Stimulated activated CD4-positive, alpha-beta T cell treated with anti-CD3 and anti-CD28 coated beads, Interleukin-1b, Interleukin-23, amount 100 ng/mL, for 1 hour (primary cell): ENCODE data around the gene KIF22.
A peak's percentile ranks its signal among the peaks of the same experiment; 100 is the strongest.
"Not testable (repeated sequence)": the region's sequence is repeated elsewhere in the genome, so short reads cannot be mapped to it uniquely, and the experiment has no call there.

Source experiments
- DNase-seq, 2 donors: peaks; one replicate each; pipeline ENCODE4 v3.0.0-alpha.2; 2020; ENCODE audit warnings: low read depth in 2 of 2

The KIF22 gene

DNA sequence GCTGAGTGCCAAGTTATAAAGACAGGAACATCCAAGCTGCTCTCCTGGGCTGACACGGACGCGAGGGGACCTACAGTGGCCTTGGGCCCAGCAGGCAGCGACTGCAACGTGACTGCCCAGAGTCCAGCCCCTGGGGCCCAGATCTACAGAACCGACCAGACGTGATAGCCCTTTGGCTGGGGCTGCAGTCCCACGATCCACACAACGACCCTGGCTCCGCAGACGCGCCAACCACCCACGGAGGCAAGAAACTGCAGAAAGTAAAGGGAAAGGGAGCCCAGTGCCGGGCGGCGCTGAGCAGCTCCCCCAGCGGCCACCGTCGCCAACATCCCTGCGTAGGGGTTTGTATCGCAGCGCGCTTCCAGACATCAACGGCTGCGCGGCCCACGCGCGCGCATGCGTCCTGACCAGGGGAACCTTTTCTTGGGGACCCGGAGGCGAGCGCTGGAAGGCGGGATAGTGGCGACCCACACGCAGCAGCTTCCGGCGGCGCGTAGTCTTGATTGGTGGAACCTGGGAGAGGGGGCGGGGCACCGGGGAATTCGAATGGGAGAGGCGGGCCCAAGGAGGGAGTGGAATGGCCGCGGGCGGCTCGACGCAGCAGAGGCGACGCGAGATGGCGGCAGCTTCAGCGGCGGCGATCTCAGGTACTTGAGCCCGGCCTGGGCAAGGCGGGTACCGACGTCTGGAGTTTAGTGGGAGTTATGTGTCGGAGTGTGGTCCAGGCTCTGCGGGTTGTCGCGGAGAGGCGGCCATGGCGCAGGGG is at the start of gene KIF22:
KIF22 (plus strand) TSS at position 569 of the 766 bp plus-strand sequence; CDS start at position 578, 9 bp downstream.
- DNase-seq = peak; percentile 99

DNA sequence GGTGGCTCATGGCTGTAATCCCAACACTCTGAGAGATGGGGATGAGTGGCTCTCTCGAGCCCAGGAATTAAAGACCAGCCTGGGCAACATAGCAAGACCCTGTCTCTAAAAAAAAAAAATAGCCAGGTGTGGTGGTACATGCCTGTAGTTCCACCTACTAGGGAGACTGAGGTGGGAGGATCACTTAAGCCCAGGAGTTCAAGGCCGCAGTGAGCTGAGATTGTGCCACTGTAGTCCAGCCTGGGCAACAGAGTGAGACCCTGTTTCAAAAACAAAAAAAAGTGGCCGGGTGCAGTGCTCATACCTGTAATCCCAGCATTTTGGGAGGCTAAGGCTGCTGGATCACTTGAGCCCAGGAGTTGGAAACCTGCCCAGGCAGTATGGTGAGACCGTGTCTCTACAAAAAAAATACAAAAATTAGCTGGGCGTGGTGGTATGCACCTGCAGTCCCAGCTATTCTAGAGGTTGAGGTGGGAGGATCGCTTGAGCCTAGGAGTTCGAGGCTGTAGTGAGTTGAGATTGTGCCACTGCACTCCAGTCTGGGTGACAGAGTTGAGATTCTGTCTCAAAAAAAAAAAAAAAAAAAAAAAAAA is 47.8 kb upstream of the KIF22 start:
- no peak for DNase-seq

DNA sequence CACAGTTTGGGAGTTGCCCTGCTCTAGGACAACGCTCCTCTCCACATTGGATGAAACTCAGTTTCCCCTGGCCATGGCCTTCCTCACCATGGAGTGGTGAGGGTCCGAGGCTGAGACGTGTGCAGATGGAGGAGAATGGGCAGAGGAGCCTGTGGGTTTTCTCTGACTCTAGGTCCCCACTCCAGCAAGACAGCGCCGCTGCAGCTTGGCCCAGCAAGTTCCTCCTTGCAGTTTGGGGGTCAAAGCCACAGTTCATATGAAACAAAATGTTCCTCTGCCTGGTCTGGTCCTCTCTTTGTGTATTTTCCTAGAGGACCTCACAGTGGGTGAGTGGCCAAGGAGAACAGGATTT is 47.1 kb upstream of the KIF22 start:
- no peak for DNase-seq

DNA sequence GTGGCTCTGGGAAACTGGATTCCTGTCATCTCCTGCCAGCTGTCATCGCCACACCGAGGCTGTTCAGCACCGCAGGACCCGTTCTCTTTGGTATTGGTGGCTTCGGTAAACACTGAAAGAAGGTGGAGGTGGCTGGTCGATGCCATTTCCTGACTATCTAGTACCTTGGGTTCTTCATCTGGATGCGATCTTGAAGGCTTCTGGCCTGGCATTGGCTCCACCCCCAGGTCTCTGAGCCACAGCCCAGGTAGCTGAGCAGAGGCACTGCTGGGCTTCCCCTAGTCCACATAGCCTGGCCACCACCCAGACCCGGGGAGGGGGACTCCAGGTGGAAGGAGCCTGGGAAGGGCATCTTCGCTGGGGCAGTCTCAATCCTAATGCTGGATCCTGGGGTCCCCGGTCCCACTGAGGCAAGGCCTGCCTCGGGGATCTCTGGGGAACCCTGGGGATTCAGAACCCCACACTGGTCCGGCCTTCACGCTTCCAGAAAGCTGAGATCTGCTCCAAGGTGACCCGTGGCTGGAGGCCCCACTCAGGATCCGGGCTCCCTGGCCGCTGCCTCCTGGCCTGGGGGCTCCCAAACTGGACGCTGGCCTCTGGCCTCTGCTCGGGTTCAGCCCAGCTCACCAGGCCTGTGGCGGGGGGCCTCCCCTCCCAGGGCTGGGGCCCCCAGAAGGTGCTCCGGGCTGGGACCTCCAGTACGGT is 46.6 kb upstream of the KIF22 start:
- no peak for DNase-seq

DNA sequence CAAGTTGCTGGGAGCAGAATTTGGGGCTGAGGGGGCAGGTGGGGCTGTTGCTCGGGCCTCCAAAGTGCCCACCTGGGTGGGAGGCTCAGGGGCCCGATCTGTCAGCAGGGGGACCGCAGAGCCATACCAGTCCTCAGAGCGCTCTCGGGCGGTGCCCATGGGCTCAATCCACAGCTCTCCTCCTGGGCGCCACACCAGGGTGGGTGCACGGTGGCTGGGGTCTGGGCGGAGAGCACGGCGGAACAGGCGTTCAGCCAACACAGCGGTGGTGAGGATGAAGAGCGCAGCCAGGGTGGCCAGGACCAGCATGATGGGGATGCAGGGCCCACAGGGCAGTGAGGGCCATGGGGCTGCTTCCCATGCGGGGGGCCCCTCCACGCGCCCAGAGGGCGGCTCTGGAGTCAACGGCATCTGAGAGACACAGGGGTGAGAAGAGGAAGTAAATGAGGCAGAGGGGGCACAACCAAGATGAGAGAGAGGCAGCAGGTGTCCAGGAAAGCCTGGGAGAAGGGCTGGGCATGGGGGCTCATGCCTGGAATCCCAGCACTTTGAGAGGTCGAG is 45.9 kb upstream of the KIF22 start:
- no peak for DNase-seq

DNA sequence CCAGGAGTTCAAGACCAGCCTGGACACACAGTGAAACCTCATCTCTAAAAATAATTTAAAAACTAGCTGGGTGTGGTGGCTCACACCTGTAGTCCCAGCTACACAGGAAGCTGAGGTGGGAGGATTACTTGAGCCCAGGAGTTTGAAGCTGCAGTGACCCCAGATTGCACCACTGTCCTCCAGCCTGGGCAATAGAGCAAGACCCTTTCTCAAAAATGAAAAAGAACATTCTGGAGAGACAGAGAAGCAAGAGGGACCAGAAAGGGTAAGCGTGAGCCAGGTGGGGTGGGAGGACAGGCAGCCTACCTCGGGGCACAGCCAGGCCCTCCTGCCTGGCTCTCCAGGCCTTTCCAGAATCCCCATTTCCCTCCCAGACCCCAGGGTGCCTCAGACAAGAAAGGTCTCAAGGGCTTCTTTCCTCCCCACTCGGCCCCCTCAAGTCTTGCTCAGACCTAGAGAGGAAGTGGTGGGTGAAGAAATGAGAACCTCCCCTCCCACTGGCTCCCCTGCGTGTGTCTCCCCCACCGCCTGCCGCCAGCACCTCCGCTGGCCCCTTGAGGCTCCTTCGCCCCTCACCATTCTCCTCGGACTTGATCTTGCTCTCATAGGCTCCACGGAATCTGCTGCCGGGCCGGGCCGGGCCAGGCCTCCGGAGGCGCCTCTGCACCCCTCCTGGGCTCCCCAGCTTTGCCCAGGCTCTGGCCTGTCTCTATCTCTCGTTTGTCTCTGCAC is 45.3 kb upstream of the KIF22 start:
- DNase-seq = no peak

DNA sequence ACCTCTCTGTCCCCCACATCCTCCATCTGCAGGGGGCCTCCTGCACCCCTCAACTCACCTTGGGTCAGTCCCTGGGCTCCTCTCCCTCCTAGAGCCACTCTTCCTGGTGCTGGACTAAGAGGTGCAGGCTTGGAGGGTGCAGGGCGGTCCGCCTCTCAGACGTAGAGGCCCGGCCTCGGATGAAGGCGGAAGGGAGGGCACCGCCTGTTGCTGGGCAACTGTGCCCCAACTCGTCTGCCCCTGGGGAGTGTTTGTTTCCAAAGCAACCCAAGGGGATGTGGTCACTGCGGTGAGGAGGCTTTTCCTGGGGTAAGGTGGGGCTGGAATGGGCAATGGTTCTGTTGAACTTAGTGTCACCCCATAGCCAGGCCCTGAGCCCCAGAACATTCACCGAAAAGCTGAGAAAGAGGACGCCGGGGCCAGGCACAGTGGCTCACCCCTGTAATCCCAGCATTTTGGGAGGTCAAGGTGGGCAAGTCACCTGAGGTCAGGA is 44.7 kb upstream of the KIF22 start, which contains the start of gene C16orf54:
C16orf54 (minus strand) TSS at position 138 of the 493 bp plus-strand sequence. CDS start 1,039 bp downstream, outside the sequence.
- peak in 1 of 2 donors; percentile 82 for DNase-seq

DNA sequence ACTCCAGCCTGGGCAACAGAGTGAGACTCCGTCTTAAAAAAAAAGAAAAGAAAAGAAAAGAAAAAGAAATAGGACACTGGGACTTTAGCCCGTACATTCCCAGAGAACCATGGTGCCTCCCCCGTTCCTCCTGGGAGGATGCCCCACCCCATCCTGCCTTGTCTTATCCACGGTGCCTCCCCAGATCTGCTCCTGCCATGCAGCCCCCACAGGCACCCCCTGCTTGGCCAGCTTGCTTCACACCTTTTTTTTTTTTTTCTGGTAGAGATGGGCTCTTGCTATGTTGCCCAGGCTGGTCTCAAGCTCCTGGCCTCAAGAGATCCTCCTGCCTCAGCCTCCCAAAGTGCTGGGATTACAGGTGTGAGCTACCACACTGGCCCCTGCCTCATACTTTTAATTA is 44.0 kb upstream of the KIF22 start:
- DNase-seq = not testable (repeated sequence)

DNA sequence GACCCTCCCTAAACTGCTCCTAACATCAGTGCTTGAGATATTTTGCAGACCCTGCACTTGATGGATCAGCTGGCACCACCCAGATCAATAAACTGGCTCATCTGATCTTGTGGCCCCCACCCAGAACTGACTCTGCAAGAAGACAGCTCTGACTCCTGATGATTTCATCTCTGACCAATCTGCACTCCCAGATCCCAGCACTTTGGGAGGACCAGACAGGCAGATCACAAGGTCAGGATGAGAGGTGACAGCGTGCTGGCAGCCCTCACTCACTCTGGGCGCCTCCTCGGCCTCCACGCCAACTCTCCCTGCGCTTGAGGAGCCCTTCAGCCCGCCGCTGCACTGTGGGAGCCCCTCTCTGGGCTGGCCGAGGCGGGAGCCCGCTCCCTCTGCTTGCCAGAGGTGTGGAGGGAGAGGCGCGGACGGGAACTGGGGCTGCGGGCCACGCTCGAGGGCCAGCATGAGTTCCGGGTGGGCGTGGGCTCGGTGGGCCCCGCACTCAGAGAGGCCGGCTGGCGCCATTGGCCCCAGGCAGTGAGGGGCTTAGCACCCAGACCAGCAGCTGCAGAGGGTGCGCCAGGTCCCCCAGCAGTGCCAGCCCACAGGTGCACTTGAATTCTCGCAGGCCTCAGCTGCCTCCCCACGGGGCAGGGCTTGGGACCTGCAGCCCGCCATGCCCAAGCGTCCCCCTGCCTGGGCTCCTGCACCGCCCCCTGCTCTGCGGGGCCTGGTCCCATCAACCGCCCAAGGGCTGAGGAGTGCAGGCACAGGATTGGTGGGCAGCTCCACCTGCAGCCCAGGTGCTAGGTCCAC is 42.4 kb upstream of the KIF22 start:
- DNase-seq = no peak

DNA sequence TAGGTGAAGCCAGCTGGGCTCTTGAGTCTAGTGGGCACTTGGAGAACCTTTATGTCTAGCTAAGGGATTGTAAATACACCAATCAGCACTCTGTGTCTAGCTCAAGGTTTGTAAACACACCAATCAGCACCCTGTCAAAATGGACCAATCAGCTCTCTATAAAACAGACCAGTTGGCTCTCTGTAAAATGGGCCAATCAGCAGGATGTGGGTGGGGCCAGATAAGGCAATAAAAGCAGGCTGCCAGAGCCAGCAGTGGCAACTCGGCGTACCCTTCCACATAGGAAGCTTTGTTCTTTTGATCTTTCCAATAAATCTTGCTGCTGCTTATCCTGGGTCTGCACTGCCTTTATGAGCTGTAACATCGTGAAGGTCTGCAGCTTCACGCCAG is 41.8 kb upstream of the KIF22 start:
- DNase-seq = not testable (repeated sequence)

DNA sequence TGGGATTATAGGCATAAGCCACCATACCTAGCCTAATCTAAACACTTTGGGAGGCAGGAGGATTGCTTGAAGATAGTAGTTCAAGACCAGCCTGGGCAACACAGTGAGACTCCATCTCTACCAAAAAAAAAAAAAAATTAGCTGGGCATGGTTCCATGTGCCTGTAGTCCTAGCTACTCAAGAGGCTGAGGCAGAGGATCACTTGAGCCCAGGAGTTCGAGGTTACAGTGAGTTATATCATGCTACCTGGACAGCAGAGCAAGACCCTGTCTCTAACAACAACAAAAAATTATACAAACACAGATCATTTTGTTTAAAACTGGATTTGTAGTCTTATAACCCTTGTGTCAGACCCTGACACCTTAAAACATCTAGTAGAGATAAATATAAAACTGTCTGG is 37.0 kb upstream of the KIF22 start:
- no peak for DNase-seq

DNA sequence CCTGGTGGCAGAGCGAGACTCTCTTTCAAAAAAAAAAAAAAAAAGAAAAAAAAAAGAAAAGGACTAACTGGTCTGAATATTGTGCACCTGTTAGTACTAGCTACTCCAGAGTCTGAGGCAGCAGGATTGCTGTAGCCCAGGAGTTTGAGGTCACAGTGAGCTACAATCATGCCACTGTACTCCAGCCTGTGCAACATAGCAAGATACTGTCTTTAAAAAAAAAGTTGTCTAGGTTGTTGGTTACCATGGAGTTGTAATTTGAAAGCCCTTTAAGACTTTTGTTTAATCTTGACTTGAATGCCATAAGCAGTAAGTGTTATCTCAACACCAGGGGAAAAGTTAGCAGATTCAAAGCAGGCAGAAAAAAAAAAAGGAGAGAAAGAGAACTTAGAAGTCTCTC is 33.9 kb upstream of the KIF22 start:
- DNase-seq = no peak

DNA sequence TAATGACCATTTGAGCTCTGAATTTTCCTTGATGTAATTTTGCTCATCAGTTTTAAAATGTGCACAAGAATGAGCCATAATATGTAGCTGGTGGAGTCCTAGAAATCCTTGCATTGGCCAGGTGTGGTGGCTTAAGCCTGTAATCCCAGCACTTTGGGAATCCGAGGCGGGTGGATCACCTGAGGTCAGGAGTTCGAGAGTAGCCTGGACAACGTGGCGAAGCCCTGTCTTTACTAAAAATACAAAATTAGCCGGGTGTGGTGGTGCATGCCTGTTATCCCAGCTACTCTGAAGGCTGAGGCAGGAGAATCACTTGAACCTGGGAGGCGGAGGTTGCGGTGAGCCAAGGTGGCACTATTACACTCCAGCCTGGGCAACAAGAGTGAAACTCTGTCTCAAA is 33.5 kb upstream of the KIF22 start:
- DNase-seq = not testable (repeated sequence)

DNA sequence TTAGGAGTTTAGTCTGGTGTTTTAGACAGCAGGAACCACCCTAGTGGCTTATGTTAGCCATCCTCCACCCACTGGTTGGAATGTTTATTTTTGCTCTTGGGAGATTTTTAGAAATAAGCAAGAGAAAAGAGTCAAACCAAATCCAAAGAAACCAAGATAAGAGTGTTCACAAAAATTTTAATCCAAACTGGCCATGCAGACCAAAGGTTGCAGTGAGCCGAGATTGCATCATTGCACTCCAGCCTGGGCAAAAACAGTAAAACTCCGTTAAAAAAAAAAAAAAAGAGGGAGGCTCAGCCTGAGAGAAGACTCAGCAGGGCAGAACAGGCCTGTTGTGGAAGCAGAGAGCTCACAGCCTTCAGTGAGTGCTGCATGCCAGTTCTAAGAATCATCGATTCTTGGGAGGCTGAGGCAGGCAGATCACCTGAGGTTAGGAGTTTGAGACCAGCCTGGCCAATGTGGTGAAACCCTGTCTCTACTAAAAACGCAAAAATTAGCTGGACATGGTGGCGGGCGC is 32.5 kb upstream of the KIF22 start:
- no peak for DNase-seq

DNA sequence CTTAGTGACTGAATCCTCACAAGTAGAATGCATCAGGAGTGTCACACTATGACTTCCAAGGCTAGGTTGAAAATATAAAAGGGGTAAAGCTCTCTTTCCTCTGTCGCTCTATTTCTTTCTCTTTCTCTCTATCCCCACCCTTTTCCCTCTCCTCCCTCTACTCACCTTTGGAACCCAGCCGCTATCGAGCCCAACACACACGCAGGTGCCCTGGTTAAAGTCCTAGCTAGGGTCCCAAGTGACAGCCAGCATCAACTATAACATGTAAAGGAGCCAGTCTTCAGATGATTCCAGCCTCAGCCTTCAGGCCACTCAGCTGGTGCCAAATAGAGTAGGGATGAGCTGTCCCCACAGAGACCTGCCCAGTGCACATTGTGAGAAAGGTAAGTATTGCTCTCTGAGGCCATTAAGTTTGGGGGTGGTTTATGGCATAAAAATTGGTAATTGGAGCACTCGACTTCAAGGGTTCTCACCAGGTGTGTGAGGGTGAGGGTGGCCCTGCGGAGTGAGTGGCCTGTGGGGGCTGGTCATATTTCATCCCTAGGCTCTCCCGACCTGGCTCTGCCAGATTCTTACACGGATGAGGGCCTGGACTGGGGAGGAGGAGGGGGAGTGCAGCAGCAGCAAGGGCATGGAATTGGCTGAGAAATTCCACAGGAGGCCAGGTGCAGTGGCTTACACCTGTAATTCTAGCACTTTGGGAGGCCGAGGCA is 29.8 kb upstream of the KIF22 start:
- no peak for DNase-seq

DNA sequence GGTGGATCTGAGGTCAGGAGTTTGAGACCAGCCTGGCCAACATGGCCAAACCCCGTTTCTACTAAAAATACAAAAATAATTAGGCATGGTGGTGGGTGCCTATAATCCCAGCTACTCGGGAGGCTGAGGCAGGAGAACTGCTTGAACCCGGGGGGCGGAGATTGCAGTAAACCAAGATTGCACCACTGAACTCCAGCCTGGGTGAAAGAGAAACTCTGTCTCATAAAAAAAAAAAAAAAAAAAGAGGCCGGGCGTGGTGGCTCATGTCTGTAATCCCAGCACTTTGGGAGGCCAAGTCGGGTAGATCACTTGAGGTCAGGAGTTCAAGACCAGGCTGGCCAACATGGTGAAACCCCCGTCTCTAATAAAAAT is 29.3 kb upstream of the KIF22 start:
- DNase-seq = not testable (repeated sequence)

DNA sequence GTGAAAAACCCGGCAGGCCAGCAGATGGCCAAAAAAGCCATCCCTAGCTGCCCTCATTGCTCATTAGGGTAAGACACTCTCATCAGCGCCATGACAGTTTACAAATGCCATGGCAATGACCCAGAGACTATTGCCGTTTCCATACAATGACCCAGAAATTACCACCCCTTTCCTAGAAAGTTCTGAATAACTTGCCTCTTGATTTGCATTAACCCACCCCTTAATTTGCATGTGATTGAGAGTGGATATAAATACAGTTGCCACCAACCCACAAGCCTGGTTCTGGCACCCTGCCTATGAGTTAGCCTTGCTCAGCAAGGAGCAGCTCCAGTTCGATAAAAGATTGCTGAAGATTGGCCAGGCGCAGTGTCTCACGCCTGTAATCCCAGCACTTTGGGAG is 28.7 kb upstream of the KIF22 start:
- DNase-seq = no peak

DNA sequence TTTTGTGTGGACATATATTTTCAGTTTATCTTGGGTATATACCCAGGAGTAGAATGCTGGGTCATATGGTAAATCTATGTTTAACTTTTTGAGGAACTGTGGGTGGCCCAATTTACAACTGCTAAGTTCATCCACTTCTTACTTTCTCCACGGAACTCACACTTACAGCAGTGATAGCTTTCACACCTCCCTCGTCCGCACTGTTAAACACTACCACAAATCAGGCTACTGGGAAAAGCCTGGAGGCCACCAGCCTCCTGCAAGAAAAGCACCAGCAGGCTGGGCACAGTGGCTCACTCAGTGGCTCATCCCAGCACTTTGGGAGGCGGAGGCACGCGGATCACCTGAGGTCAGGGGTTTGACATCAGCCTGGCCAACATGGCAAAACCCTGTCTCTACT is 27.2 kb upstream of the KIF22 start:
- no peak for DNase-seq

DNA sequence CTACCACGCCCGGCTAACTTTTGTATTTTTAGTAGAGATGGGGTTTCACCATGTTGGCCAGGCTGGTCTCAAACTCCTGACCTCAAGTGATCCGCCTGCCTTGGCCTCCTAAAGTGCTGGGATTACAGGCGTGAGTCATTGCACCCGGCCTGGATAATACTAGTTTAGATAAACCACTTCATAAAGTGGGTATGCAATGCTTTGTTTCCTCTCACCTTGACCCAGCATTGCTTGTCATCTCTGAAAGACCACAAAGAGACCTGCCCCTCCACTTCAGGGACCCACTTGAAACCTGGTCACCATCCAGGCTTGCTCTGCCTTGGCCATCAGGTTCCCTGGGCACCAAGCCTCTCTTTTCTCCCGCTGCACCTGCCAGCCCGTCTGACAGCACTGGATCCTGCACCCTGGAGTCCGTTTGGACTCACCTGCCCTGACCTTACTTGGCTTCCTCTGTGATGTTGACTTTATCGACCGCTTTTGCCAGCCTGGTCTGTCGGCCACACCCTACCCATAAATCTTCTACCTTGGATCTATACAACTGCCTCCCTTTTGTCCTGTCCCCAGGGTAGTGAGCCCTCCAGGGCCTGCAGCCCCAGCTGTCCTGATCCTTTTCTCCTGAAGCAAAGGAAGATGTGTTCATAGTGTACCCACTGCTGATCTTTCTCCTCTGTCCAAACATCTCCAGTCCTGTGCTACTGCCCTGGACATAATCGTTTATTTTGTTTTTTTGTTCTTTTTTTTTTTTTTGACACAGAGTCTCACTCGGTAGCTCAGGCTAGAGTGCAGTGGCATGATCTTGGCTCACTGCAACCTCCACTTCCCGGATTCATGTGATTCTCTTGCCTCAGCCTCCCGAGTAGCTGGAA is 25.2 kb upstream of the KIF22 start:
- no peak for DNase-seq
